ENCODE results near the gene FUT2.
"Not testable (repeated sequence)": the region's sequence is repeated elsewhere in the genome, so short reads cannot be mapped to it uniquely, and the experiment has no call there.

The FUT2 gene

DNA sequence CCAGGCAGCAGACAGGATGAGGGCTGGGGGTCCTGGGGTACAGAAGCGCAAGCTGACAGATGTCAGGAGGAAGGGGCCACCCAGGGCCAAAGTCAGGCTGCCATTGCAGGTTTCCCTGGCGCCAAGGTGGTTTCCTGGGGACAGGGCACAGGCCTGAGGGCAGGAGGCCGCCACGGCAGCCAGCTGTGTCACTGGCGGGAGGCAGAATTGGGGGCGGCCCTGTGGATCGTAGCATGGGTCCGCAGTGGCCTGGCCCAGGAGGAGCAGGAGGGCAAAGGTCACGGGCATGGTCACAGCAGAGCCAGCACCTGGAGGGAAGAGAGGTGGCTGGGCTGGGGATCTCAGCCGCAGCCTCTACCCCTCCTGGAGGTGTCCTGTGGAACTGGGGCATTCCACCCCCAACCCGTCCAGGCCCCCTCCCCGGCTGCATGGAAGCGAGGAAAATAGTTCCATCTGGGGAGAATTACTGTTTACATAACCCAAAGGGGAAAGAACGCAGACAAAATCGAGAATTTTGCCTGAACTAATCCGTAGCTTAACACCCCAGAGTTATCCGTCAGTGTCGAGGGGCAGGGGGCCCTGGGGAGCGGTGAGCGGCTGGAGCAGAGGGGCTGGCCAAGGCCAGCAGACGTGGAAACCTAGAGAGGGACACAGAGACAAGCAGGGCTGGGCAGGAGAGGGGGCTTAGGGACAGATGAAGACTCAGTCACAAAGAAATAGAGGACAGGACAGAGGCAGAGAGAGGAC lies 24.9 kb upstream of the FUT2 start:
- in situ Hi-C loops (cut with MboI; ENCODE audit: low sequenced_read_pairs), result no loop called here

DNA sequence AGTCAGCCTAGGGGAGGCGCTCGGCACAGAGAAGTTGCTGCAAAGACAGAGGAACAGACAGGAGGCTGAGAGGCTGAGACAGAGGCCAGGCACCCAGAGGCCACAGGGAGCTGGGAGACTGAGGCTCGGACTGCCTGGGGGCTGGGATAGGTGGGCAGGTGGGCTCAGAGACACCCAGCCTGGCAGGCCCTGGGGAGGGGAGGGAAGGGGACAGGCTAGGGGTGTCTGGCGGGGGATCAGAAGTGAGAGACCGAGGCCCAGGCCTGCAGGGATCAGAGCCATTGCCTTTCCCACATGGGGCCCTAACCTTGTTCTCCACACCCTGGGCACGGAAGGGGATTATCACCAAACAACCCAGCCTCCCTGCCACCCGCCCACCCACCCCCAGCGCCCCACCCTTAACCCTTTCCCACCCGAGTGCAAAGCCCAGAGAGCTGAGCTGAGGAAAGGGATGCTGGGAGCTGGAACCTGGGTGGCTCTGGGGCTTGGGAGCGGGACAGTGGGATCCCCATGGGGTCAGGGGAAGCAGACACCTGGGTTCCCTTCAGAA lies 24.2 kb upstream of the FUT2 start:
- in situ Hi-C loops (cut with MboI; ENCODE audit: low sequenced_read_pairs), result no loop called here

DNA sequence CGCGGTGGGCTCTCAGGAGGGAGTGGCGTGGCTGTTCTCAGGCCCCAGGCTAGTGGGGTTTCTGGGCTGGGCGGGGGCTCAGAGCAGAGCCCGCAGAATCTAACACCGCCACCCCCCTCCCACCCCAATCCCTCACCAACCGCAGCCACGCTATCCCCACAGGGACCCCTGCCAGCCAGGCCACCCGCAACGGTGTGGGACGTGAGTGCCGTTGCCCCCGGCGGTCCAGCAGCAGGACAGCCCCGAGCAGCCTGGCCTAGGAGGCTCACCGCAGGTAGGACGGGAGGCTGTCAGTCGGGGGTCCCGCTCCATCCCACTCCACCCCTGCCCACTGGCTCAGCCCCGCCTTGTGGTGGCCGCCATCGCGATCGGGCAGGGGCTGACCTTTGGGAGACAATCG lies 22.8 kb upstream of the FUT2 start, which contains the start of gene NTN5:
NTN5 (minus strand) TSS at position 24 of the 400 bp plus-strand sequence. CDS start 2,031 bp downstream, outside the sequence.
- in situ Hi-C loops (cut with MboI; ENCODE audit: low sequenced_read_pairs), result no loop called here

DNA sequence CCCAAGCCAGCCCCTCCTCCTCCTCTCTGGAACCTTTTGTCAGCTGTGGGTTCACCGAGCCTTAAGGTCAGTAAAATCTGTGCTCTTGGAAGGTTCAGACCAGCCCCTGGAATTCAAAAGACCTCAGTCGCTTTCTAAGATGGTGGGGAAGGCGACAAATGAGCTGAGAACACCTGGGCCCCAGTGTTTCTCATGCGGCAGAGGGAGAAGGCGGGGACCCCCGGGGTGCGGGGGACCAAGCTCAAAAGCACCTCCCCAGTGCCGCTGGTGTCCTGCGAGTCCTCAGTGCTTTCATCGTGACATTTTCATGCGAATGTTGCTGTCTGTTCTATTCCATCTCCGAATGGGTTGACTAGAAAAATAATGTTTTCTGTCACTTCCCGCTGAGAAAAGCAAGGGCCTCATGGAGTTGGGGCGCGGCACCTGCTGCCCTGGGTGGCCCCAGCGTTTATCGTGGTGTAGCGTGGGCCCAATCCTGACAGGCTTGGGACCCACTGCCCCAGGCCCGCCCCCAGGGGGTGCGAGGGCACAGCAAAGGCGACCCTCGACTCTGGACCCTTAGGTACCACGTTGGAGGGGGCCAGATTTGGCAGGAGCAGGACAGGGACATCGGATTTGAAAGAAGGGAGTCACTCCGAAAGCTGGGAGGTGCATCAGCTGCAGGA lies 22.2 kb upstream of the FUT2 start:
- in situ Hi-C loops (cut with MboI; ENCODE audit: low sequenced_read_pairs), result no loop called here

DNA sequence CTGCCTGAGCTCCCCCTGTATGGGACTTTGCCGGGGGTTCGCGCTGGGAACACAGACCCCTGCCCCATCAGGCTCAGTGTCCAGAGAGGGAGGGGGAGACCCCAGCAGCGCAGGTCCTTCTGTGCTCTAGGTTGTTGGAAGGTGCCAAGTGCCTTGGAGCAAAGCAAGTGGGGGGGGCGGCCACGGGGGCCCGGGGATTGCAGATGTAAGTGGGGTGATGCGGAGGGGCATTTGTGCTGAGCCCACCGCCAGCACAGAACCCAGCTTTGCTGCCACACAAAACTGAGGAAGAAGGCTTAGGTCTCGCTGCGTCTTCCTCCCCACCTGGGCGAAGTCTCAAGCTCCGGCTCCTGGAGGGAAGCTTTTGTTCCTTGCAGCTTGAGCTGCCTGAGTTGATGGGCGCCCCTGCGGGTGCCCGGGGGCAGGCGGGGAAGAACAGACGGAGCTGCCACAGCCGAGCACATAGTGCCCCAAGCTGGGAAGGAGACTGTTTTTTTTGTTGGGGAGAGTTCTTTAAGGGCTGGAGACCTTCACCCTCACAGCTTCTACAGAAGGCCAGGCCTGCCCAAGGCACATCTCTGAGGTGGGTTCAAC lies 21.5 kb upstream of the FUT2 start:
- in situ Hi-C loops (cut with MboI; ENCODE audit: low sequenced_read_pairs), result no loop called here

DNA sequence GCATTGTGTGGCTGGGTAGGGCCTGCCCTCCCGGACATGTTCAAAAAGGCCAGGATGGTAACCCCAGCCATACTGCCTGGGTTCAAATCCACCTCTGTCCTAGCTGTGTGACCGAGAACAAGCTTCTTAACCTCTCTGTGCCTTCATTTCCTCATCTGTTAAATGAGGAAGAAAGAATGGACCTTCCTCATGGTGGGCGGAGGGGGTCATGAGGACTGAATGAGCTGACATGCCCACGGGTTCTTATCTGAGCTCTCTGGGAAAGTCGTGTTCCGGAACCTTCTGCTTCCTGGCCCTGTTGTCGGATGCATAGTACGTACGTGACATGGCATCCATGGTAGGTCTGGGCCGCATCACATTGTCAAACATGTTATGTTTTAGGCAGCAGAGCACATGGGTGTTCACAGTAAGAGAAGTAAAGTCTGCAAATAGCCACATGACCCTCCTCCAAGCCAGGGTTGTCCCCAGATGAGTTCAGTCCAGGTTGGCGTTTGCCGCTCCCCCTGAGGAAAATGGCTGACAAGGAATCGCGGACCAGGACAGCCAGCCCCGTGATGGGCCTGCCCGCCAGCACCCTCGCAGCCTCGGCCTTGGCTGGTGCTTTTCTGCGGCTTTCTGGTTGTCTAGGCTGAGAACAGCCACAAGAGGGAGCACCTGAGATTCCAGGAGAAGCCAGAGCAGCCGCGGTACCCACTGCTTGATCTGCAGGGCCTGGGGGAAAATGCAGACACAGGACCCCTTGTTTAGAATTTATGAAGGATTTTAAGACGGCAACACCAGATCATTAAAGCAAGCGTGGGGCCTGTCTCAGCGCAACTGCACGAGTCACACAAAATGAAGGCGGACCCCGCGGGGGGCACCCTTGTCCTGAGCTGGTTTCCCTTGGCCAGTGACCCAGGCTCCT lies 20.6 kb upstream of the FUT2 start:
- in situ Hi-C loops (cut with MboI; ENCODE audit: low sequenced_read_pairs), result no loop called here

DNA sequence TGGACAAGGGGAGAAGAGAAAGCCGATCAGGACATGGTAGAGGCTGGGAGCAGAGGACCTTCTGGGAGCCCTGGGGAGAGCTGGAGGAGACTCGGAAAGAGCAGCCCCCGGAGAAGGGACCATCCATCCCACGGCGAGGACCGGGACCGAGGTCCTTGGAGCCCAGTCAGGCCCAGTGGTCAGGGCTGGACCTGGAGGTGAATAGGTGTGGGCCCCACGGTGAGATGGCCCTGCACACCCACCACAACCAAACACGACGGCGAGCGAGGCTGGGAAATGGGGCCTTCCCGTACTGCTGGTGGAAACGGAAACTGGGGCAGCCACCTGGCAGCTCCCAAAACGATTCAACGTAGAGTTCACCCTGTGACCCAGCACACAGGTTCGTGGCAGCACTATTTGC lies 19.3 kb upstream of the FUT2 start:
- in situ Hi-C loops (cut with MboI; ENCODE audit: low sequenced_read_pairs), result no loop called here

DNA sequence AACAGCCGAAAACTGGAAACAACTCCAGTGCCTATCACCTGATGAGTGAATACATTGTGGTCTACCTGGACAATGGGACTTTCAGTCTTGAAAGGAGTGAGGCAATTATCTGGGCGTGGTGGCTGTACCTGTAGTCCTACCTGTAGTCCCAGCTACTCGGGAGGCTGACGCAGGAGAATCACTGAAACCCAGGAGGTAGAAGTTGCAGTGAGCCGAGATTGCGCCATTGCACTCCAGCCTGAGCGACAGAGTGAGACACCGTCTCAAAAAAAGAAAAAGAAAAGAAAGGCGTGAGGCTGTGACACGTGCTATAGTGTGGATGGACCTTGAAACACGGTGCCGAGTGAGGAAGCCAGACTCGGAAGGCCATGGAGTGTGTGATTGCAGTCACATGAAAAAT lies 18.9 kb upstream of the FUT2 start:
- in situ Hi-C loops (cut with MboI; ENCODE audit: low sequenced_read_pairs), result no loop called here

DNA sequence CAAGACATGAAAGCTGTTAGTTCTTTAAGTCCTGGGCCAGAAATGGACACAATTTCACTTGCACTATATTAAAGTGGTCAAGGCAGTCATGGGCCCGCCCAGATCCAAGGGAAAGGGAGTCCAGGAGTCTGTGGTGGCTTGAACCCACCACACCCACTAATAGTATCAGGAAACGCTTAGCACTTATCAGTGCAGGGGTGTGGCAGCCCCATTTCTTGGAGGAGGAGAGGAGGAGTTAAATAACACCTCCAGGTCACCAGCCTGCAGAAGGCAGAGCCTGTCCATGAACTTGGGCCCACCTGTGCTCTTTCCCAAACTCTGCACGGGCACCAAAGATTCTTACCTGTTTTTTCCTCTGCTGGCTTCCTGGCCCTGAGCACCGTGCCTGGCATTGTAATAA lies 17.6 kb upstream of the FUT2 start:
- in situ Hi-C loops (cut with MboI; ENCODE audit: low sequenced_read_pairs), result no loop called here

DNA sequence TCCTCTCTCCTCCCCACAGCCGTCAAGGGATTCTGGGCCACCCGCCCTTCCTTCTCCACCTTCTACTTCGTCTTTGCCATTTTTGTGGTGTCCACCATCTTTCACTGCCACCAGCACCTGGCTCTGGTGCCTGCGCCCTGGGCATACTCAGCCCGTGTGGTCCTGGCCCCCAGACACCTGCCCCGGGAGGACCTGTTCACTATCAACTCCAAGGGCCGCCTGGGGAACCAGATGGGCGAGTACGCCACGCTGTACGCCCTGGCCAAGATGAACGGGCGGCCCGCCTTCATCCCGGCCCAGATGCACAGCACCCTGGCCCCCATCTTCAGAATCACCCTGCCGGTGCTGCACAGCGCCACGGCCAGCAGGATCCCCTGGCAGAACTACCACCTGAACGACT lies 15.8 kb upstream of the FUT2 start:
- in situ Hi-C loops (cut with MboI; ENCODE audit: low sequenced_read_pairs), result not testable (repeated sequence)

DNA sequence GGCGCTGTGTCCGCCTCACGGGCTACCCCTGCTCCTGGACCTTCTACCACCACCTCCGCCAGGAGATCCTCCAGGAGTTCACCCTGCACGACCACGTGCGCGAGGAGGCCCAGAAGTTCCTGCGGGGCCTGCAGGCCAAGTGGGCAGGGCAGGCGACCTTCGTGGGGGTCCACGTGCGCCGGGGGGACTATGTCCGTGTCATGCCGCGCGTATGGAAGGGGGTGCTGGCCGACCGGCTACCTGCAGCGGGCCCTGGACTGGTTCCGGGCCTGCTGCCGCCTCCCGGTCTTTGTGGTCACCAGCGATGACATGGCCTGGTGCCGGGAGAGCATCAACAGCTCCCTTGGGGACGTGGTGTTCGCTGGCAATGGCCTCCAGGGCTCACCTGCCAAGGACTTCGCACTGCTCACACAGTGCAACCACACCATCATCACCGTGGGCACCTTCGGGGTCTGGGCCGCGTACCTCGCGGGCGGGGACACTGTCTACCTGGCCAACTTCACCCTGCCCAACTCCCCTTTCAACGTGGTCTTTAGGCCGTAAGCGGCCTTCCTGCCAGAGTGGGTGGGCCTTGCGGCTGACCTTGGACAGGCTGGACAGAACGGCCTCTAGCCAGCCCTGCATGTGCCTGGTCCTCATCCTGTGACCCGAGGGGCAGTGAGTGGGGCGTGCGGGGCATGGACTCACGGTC lies 15.2 kb upstream of the FUT2 start:
- in situ Hi-C loops (cut with MboI; ENCODE audit: low sequenced_read_pairs), result no loop called here

DNA sequence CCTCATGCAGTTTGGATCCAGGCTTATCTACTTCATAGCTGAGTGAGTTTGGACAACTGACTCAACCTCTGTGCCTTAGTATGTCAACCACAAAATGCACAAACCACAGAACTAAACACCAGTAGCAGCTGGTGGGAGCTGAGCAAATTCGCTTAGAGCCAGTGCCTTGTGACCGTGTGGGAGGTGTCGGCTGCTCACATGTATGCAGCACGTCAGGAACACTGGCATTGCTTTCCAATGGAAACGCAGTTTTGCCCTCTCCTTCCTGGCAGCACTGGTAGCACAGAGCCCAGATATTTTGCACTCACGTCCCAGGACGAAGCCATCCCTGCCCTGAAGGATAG lies 14.7 kb upstream of the FUT2 start:
- in situ Hi-C loops (cut with MboI; ENCODE audit: low sequenced_read_pairs), result no loop called here

DNA sequence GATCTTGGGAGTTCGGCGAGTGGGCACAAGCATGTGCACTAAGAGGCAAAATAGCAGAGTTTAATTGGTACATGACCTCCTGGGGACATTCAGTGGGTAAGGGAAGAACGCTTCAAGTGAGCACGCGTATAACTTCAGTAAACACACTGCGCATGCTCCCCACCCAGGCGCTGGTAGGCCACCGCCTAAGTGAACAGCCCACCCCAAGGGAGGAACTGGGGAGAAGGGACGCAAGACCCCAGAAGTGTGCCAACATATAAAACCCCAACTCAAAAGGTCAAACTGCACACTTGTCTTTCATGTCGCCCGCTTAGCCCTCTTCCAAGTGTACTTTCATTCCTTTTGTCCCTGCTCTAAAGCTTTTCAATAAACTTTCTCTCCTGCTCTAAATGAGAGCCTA lies 12.4 kb upstream of the FUT2 start:
- in situ Hi-C loops (cut with MboI; ENCODE audit: low sequenced_read_pairs), result no loop called here

DNA sequence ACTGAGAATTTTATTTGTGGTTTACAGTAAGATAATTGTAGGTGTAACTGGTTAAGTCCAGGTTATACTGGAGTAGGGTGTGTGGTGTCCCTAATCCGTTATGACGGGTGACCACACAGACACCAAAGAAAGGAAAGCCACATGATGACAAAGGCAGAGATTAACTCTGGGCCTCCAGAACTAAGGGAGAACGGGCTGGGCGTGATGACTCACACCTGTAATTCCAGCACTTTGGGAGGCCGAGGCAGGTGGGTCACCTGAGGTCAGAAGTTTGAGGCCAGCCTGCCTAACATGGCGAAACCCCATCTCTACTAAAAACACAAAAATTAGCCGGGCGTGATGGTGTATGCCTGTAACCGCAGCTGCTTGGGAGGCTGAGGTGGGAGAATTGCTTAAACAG lies 10.2 kb upstream of the FUT2 start:
- in situ Hi-C loops (cut with MboI; ENCODE audit: low sequenced_read_pairs), result no loop called here

DNA sequence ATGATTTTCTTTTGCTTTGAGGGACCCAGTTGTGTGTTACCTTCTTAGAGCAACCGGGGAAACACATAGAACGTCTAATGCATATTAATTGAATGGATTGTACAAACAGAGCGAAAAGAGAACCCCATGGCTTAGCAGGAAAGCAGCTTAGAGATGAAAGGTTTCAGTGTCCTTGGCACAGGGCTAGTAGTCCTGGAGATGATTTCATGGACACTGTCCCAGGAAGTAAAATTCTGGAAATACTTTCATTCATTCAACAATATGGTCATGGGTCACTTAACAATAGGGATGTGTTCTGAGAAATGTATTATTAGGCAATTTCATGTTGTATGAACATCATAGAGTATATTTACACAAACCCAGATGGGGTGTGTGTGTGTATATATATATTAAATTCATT lies 9.7 kb upstream of the FUT2 start:
- in situ Hi-C loops (cut with MboI; ENCODE audit: low sequenced_read_pairs), result no loop called here

DNA sequence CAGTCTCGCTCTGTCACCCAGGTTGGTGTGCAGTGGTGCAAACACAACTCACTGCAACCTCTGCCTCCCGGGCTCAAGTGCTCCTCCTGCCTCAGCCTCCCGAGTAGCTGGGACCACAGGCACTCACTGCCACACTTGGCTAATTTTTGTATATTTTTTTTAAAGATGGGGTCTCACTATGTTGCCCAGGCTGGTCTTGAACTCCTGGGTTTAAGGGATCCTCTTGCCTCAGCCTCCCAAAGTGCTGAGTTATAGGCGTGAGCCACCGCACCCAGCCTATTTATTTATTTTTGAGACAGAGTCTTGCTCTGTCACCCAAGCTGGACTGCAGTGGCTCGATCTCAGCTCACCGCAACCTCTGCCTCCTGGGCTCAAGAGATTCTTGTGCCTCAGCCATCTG lies 9.1 kb upstream of the FUT2 start:
- in situ Hi-C loops (cut with MboI; ENCODE audit: low sequenced_read_pairs), result not testable (repeated sequence)

DNA sequence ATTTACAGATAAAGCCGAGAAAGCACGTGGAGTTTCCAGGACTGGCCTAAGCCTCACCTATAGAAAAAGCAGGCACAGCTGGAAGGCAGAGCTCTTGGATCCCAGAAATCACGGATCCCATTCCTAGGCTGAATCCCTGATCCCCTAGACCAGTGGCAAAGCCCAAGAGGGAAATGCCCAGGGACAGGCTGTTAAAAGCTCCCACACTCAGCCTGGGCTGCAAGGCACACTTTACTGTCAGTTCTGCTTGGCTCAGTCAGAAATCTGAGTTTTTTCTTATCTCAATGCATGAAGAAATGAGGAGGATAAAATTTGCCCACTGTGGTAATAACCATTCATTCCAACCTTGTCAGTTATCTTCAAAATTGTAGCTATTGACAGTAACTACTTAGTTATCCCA lies 8.0 kb upstream of the FUT2 start:
- in situ Hi-C loops (cut with MboI; ENCODE audit: low sequenced_read_pairs), result no loop called here

DNA sequence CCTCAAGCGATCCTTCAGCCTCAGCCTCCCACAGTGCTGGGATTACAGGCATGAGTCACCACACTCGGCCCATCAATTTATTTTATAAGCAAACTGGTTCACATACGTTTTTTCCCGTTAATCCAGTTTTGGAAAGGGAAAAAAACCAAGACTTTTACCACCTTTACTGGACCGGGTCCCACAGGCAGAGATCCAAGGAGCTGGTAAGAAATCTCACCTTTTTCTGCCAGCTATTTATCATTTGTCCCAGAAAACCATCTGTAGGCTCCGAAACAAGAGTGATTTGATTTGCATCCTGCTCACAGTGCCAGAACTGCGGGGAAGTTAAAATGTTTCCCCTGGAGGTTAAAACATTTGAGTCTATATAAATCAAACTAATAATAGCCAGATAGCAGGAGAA lies 6.3 kb upstream of the FUT2 start:
- in situ Hi-C loops (cut with MboI; ENCODE audit: low sequenced_read_pairs), result no loop called here

DNA sequence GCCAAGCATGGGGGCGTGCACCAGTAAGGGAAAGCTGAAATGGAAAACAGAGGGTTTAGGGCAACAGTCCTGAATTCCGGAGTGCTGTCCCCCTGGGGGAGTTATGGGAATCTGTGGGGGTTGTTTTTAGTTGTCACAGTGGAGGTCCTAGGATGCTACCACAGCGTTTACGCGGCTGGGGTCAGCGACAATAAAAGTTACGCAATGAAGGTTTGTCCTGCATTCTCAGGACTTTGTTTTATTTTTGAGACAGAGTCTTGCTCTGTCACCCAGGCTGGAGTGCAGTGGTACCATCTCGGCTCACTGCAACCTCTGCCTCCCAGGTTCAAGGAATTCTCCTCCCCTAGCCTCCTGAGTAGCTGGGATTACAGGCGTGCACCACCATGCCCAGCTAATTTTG lies 2.1 kb upstream of the FUT2 start:
- in situ Hi-C loops (cut with MboI; ENCODE audit: low sequenced_read_pairs), result not testable (repeated sequence)

DNA sequence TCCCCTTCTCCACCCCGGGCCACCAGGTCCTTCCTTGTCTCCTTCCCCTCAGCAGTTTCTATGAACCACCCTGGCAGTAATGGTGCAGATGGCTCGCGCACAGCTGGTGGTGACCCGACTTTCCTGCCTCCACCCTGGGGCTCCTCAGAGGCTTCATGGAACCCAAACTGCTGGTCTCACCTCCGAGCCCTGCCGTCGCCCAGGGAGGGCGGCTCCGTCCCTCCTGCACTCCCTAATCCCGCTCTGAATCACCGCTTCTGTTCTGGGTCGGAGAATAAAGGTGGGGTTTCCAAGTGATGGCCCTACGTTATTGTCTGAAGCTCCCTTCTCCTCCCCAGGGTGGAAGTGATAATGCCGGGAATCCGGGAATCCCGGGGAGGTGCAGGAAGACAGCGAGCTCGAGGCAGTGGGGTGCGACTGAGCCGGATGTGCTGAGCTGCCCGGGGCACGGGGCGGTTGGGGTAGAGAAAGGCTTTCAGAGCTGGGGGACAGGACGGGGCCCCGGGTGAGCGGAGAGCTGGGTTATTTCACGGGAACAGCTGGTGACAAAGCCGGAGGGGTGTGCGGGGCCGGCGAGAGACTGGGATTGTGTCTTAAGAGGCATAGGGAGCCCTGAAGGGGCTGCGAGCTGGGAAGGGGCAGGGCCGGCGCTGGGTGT lies 711 bp downstream of the FUT2 start:
- in situ Hi-C loops (cut with MboI; ENCODE audit: low sequenced_read_pairs), result no loop called here
